Activated gamma-delta T cell treated with Interleukin-2 at 50 U/mL for 16 hours (primary cell): ENCODE data around the gene NFKB1.

Experiments used
- DNase-seq: peaks from one replicate; pipeline ENCODE4 v3.0.0-alpha.2; 2020

NFKB1 gene

DNA sequence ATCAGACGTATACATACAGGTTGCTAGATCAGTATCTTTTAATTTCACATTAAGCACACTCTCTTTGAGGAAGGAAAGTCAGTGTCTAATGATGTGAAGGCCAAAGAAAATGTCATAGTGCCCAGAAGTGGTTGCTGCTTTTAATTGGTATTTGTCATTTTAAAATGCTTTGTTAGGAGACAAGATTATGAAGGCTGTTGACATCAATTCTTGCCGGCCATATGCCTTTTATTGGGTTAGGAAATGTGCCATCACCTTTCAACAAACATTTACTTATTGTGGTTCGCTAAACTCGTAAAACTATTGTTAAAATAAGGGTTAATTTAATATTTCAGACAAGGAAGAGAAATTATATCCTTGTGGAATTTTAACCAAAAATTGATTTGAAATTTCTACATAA, 32.2 kb downstream of the NFKB1 start:
- DNase-seq, result no peak

DNA sequence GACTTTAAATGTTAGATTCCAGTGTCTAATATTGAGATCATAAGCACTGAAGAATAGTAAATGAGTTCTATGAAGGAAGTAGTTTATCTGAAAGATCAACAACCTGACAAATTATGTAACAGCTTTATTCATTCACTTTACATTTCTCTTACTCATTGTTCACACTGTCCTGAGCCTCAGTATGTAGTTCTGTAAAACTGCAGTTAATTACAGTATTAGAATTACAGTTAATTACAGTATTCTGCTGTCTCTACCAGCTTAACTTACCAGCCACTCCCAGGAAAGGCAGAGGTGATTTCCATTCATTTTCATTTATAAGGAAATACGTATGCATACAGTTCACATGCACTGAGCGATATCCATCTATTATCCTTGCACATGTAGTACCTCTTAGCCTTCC, 32.7 kb downstream of the NFKB1 start:
- no peak for DNase-seq

DNA sequence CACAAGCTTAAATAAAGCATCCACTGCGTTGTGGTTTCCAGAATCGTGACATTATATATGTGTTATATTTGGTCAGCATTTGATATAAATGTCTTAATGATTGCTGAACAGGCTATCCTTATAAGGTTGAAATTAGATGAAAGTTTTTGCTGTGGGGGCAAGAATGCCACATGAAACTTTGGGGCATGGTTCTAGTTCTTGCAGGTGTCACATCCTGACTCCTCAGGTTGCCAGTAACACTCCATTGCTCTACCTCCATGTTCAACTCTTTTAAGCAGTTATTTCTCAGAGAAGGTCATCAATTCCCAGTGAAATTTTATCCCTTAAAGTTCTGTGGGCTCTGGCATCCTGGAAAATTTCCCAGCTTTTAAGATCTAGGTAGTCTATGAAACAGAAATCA, 33.7 kb downstream of the NFKB1 start:
- no peak for DNase-seq

DNA sequence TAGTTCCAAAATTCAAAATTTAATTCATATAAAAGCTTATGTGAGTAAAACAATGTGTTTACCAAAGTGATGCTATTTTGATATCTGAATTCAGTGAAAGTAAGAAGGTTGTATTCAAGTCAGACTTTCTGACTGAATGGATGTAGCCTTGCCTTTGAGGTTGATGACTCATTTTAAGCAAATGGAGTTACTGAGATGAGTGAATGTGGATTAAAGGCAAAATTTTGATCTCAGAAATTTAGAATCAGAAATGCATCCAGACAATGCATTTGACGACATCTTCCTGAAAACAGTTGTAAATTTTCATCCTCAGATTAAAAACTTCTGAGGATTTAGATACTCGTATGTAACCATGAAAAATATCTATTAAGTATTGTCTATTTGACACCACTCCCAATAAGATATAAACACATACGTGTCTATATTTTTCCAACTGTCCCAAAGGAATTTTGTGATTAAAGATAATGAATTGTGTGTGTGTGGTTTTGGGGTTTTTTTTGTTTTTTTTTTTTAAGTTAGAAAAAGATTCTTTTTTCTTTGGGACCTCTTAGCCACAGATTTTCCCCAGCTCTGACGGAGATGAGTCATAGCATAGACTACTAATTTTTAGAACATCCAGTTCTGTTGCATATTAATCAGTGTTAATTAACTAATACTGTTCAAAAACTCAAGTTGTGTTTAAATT, 34.4 kb downstream of the NFKB1 start:
- DNase-seq, result no peak

DNA sequence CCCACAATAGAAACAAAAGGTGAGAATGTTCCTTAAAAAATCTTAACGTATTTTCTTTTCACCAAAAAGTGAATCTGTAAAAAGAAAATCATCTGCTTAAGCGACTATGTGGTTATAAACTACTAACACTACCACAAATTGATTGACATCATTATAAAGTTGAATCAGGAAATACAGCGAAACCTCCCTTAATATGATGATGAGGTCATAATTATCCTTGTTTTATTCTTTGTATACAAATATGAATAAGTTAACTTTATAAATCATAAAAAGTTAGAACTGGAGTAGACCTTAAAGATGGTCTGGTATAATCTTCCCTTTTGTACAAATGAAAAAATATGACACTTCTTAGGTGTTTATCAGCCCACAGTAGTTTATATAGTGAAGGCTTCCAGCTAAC, 35.6 kb downstream of the NFKB1 start:
- no peak for DNase-seq

DNA sequence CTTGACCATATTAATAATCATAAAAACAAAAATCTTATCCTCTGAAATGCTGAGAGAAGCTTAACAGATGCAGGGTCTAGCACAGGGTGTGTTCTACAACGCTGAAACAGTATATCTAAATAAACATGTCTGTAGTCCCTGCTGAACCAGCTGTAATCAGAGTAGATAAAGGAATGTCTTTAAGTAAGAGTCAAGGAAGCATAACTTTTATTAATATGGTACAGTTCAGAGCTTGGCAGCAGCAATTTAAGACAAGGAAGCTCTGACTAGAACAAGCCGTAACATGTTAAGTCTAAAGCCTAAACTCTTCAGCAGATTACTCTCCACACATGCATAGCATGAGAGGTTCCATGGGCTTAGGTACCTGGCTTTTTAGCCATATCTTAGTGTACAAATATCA, 36.1 kb downstream of the NFKB1 start:
- DNase-seq, result no peak

DNA sequence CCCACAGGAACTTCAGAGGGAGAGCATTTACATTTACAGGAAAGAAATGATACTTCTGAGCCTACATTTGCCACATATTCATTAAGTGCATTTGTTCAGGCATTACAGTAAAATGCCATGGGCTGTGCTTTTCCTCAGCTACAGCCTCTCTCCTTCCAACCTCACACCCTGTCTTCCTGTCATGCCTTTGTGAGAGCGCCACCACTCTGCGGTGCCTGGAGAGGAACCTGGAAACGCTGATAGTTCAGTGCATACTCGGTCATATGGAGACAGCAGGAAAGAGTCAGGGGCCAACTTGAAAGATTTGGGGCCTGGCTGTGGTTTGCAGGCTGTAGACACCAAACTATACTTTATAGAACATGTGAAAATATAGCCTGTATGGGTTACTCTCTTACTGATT, 40.5 kb downstream of the NFKB1 start:
- DNase-seq, result no peak

DNA sequence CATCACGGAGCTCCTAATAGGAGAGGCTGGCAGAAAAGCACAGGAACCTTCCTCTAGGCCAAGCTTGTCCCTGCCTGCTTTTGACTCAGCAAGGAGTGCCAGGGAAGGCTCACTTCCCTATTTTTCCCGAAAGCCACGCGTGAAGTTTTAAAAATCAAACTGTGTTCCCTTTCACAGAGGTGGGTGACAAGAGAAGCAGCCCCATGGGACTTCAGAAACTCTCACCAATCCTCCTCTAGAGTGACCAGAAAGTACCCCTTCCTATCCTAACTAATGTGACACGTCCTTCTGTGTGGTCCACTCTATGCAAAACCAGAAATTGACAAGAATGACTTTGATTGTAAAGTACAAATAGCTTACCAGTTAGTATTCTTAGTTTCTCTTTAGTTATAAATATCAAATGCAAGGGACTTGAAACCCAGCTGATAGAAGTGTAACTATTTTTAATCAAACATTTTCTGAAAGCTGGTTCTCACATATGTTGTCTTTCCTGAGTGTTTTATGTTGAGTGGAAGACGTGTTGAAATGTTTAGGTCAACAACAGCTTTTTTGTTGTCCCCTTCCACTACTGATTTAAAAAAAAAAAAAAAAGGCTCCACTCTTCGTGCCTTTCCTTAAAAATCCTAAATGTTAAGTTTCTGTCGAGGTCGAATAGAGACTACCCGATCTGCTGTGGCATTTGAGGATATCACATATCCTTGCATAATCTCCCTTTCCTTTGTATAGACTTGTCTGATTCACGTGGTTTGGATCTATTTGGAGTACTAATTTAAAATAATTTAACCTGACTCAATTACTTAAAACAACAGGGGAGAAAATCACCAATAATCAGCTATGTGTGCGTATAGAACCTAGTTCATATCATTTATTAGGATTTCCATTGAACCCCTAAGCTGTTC, 42.1 kb downstream of the NFKB1 start:
- no peak for DNase-seq

DNA sequence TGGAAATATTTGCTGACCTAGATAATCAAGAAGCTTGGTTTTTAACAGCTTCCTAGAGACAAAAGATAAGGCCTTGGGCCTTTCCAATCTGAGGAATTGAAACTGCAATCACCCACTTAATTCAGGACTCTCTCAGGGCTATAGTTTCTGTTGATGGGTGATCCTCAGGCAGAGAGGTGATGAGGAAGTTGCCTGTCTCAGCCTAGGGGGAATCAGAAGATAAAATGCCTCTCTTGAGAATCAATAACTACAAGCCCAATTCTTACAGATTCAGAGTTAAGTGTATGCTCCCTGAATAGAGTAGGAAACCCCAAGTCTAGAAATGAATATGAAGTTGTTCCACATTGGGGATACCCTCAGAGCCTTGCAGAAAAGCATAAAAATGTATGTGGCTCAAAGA, 45.5 kb downstream of the NFKB1 start:
- DNase-seq, result no peak

DNA sequence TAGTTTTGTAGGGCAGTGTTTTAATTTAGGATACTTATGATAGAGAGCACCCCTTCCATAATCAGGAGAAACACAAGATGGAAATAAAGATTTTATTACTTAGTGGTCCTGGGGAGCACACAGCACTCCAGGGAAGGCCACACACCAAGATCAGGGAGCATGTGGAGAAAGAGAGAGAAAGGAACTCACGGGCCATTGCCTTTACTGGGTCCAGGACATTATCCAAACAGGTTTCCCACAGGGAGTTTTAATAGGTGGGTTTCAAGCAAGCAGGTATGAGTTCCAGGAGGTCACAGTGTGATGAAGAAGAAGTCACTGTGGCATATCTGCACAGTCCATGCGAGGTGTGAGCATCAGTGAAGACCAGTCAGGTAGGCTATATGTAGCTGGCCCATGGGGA, 46.8 kb downstream of the NFKB1 start:
- no peak for DNase-seq

DNA sequence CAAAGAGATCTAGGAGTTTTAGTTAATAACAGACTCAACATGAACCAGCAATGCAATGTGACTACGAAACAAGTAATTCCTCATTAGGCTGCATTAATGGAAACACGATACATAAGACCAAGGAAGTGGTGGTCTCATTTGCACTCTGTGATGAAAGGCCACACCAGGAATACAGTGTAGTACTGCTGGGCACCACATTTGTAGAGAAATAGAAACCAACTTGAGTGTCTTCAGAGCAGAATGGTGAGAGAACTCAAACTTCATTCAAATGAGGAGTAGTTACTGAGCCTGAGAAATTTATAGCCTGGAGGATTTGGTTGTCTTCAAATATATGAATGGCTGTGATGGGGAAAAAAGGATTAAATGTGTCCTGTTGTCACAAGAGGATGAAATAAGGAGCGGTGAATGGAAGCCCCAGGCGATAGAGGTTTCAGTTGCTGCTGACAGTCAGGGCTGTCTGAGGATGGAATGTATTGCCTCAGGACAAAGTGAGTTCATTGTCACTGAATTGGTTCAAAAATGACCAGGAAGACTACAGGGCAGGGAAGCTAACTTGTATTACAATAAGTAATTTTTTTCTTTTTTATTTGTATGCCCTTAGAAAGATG, 50.9 kb downstream of the NFKB1 start:
- DNase-seq, result no peak

DNA sequence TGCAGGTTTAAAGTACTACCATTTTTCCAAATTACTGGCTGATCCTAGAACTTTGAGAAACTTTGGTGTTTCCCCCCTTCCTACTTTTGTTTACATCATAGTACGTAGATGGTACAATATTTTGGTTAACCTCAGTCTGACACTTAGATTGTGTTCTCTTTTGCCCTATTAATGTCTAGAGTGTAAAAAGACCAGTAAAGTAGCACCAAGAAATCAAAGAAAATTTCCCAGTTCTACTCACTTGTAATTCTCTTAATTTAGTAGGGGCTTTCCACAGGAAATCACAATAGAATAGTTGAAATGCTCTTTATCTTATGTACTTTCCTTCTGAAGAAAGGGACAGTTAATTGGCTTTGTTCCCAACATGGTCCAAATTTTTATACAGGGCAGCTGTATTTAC, 51.6 kb downstream of the NFKB1 start:
- DNase-seq, result no peak

DNA sequence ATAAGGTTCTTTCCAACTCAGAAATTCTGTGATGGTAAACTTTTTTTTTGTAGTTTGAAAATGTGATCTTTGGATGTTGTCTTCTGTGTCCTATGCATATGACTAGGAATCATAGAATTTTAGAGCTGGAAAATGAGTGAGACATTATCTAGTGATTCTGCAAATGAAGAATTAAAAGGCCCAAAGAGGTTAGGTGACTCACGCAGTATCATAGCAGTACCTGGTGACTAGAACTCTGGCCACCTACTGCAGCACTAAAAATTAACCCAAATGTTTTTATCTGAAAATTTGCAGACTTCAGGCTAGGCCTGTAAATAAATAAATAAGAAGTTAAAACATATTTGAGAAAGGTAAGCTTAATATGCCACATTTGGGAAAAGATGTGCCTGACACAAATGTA, 52.8 kb downstream of the NFKB1 start:
- no peak for DNase-seq

DNA sequence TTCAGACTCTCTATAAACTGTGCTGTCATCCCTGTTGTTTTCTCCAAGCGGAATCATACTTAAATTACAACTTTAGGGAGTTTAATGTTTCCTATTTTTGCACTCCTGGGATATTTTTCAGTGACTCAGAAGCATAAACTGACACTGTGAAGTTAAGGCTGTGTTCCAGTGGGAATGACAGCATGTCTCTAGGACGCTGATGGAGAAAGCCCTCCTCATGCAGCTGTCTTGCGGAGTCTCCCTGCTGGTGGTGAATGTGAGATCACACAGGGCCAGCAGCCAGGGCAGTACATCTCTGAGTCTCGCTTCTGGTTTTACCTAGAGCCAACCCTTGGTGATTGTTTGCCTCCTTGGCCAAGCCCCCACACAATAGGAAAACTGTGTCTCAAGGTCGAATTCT, 53.3 kb downstream of the NFKB1 start:
- no peak for DNase-seq

DNA sequence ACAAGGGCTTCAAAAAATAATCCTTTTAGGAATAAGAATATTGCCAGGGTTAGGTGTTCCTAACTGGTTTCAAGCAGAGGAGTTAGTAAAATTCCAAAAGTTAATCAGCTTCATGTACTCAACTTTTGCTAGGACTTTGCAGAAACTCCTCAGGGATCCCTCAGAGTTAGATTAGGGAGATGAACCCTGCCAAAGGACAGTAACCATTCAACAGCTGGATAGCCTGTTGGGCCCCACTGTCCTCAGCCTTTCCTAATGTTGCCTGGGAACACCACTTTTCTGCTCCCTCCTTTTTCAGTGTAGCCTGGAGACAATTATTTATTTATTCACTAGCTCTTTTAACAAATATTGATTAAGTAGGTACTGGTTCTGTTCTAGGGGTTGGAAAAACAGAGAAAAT, 53.8 kb downstream of the NFKB1 start:
- DNase-seq, result no peak

DNA sequence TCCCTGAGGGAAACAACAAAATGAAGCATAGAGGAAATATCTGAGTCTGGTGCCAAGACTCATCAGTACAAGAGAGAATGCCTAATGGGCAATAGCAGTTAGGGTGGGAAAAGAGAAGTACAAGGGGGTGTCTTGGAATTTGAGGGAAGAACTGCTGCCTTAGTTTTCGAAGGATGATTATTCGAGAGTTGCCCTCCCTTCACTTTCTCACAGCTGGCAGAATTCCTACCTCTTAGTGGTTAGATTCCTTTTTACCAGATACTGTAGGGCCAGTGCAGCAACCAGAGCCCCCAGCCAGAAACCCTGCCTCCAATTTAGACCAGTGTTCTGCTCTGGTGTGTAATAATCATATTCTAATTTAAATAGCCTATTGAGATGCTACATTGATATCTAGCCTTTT, 56.5 kb downstream of the NFKB1 start:
- no peak for DNase-seq

DNA sequence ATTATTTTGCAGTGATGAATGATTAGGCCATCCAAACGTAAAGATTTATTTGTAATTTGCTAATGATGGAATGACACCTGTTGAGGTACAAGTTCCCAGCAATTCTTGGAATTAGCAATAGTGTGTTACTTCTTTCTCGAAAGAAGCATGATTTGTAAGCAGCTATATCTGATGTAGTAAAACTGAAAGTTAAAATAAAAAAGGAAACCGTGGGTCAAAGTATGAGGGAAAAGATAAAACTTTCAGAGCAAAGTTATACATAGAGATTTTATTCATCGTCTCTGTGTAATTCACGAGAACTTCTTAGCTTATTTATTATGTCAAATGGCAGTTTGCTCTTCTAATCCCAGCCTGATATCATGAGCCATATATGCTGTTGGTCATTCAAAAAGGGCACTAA, 59.0 kb downstream of the NFKB1 start:
- no peak for DNase-seq

DNA sequence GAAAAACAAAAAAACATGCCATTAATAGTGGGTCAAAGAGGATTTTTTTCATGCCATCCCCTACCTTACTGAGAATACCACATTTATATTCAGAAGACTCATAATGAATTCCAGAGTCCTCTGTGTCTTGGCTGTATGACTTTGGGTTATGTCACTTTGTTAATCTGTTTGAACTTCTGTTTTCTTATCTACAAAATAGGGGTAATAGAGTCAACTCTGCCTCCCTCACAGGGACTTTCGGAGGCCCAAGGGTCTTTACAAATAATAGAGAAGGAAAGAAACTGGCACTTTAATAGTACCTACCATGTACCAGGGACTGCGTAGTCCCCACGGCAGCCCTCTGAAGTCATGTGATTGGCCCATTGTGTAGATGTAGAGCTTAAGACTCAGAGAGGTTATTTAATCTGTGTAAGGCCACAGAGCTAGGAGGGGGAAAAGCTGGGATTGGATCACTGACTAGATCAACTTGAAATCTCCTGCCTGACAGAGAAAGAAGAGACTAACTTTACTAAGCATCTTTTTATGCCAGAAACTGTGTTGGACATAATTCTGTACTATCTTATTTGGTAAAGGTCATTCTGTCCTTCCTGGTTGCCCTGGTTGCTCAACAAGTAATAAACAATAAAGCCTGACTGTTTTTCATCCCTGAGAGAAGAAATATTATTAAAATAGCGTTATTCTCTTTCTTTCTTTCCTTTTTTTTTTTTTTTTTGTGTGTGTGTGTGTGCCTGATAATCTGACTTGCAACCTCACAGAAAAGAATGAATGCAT, 59.6 kb downstream of the NFKB1 start:
- DNase-seq, result no peak

DNA sequence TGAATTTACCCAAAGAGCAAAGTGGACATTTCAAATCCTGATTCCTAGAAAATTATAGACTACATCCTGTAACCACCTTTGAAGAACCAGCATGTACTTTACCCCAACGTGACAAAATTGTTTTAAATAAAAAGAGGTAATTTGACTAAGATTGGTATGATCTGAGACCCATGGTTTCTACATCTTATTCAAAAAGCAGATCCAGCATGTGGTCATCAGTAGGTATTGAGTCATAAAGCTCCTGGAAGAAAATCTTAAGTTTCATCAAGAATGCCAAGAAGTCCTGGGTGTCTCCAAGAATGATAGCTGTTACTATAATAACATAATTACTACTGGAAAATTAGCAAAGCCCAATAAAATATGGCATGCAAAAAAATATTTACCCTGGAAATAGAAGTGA, 61.8 kb downstream of the NFKB1 start:
- no peak for DNase-seq

DNA sequence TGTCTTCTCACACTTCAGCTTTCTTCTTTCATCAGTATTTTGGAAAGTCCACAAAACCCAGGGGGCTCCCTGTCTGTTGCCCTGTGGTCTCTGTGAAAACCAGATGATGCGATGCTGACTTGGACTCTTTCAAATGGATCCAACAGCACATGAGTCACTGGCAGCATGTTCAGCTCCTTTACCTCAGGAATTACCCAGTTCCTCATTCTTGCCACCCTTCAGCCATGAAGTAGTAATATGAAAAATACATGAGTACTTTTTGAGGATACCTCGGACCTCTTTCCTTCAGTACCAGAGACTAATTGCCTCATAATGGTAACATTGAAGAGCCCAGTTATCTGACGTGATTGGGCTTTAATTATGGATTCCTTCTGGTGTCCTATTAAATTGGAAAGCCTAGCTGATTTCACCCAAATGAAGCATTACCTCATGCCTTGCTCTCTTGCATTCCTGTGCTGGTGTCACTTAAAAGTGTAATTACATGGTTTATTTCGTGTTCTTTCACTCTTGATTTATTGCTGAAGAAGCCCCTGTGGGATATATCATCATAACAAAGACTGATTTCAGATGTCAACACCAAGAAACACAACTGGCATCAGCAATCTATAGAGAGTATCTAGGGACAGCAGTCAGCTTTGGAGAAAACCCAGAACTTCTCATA, 63.4 kb downstream of the NFKB1 start:
- no peak for DNase-seq

DNA sequence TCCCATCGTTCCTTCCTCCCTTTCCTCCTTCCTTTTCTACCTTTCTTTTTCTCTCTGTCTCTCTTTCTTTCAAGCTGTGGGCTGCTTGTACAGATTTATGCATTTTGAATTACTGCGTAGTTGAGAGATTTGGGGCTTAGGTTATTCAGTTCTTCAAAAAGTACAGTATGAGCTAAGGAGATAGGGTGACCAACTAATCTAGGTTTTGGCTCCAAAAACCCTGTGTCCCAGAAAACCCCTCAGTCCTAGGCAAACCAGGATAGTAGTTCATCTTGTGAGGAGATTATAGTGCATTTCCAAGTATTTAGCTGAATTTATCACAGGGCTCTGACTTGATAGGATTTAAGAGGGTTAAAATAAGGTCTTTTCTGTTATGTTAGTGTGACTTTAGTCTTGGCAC, 64.5 kb downstream of the NFKB1 start:
- no peak for DNase-seq

DNA sequence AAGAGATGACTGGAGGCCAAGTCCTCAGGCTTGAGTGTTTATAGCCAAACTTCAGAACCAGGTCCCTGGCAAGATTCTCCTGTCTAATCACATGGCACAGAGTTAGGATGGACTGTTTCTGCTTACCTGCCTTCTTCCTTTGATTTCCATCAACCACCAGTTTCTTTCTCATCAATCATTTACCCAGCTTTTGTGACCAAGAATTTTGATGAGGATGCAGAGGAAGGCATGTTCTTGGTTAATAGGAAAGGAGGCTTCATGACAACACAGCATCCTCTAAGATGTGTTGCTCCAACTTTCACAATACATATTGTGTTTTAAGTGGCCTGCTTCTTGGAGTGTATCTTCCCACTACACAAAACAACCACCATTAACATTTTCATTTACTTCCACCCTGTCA, 65.3 kb downstream of the NFKB1 start:
- no peak for DNase-seq

DNA sequence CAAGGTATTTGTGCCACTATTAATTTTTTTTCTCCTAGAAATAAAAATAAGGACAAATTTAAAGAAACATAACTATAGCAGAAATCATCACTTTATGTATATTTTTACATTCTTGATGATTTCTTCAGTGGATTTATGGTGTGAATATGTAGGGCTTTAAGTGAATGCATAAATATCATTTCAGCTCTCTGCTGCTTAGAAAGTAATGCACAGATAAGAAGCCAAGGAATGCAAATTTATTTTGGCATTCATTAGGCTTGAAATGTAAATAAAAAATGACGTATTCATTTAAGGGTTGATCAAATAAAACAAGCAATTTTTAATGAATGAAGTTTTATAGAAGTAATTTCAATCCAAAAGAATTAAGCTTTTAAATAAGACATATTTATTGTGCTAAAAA, 66.3 kb downstream of the NFKB1 start:
- no peak for DNase-seq
